ENCODE data around the gene RNF7.

DNA sequence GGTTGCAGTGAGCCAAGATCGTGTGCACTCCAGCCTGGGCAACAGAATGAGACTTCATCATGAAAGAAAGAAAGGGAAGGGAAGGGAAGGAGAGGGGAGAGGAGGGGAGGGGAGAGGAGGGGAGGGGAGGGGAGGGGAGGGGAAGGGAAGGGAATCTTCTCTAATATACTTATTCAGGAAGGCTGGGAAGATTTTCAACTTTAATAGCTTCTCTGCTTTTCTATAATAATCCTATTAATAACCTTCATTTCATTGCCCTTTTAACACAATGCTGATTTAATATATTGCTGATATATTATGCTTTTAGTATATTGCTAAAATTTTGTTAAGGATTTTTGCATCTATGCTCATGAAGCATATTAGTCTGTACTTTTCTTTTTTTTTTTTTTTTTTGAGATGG is 23.4 kb upstream of the RNF7 start:
- no peak for TF ChIP-seq POLR2A (IDR thresholded peaks at IDR 0.05; ENCODE audit: low read length)
- no peak for TF ChIP-seq GATA1 (IDR thresholded peaks at IDR 0.05; ENCODE audit: low read depth, low read length)

All from erythroblast (primary cell).